HEK293 (cell line): Measurements from ENCODE around the gene USP37.

ENCODE experiments used
- CTCF ChIA-PET: fragments of 350-600 bp; formaldehyde crosslinking; extraction: SDS; loops from one replicate; lab custom pipeline; 2021; ENCODE audit warnings: antibody characterized with exemption; lab: Yijun Ruan, JAX
- POLR2A ChIA-PET: fragments of 300-600 bp; formaldehyde crosslinking; extraction: SDS; loops from one replicate; lab custom pipeline; 2020; ENCODE audit warnings: antibody characterized with exemption, inconsistent platforms; lab: Yijun Ruan, JAX
- H3K27ac ChIP-seq: fragments of 200-500 bp; sonication (Bioruptor generic); 2 replicates; pipeline ENCODE4 v1.5.1; 2014; ENCODE audit warnings: low read depth, low read length, control low read depth, inconsistent platforms; ENCODE audit errors: extremely low read depth
- H3K36me3 ChIP-seq, 2 experiments: fragments of 200-500 bp in 1 of 2; sonication (Bioruptor generic) in 1 of 2; 1 replicate in 1 of 2; 2 replicates in 1 of 2; pipeline ENCODE4 v1.5.1; 2014 to 2017; ENCODE audit warnings: inconsistent platforms in 2 of 2, low read length in 2 of 2; ENCODE audit not compliant: control insufficient read depth in 2 of 2, insufficient read depth in 1 of 2
- H3K4me1 ChIP-seq: fragments of 200-500 bp; sonication (Bioruptor generic); 2 replicates; pipeline ENCODE4 v1.5.1; 2014; ENCODE audit warnings: mild to moderate bottlenecking, low read length, inconsistent platforms; ENCODE audit not compliant: control insufficient read depth, insufficient read depth
- H3K4me3 ChIP-seq: 2 replicates; pipeline ENCODE4 v1.5.1; 2011; ENCODE audit warnings: low read depth, mild to moderate bottlenecking, control low read depth, low read length, moderate library complexity
- H3K9me3 ChIP-seq: fragments of 200-500 bp; sonication (Bioruptor generic); 2 replicates; pipeline ENCODE4 v1.5.1; 2014; ENCODE audit warnings: low read depth, low read length, inconsistent platforms; ENCODE audit not compliant: control insufficient read depth, insufficient read depth
- GLI2 ChIP-seq: fragments of 450-650 bp; formaldehyde crosslinking; IDR thresholded peaks from 2 replicates; pipeline ENCODE4; 2017; ENCODE audit warnings: missing biosample characterization, missing genetic modification characterization, low read depth, borderline replicate concordance
- KLF10 ChIP-seq: fragments of 450-650 bp; IDR thresholded peaks from 2 replicates; pipeline ENCODE4 v1.5.1; 2018; ENCODE audit warnings: missing biosample characterization, mild to moderate bottlenecking, missing genetic modification characterization
- SALL2 ChIP-seq: fragments of 450-650 bp; formaldehyde crosslinking; IDR thresholded peaks from 2 replicates; pipeline ENCODE4 v1.5.0; 2017; ENCODE audit warnings: missing biosample characterization, mild to moderate bottlenecking, missing genetic modification characterization, borderline replicate concordance
- WT1 ChIP-seq: fragments of 450-650 bp; formaldehyde crosslinking; IDR thresholded peaks from 2 replicates; pipeline ENCODE4 v1.5.1; 2016; ENCODE audit warnings: missing biosample characterization, missing genetic modification characterization
- ZNF114 ChIP-seq: fragments of 450-650 bp; formaldehyde crosslinking; IDR thresholded peaks from 2 replicates; pipeline ENCODE4 v1.5.0; 2017; ENCODE audit warnings: missing biosample characterization, missing genetic modification characterization
- ZNF214 ChIP-seq: fragments of 450-650 bp; formaldehyde crosslinking; IDR thresholded peaks from 2 replicates; pipeline ENCODE4 v1.5.1; 2017; ENCODE audit warnings: missing biosample characterization, mild to moderate bottlenecking, missing genetic modification characterization, borderline replicate concordance
- ZNF335 ChIP-seq: fragments of 450-650 bp; formaldehyde crosslinking; conservative IDR thresholded peaks from 2 replicates; pipeline ENCODE4 v1.5.1; 2016; ENCODE audit warnings: missing biosample characterization, missing genetic modification characterization
- ZNF354C ChIP-seq: fragments of 450-650 bp; formaldehyde crosslinking; IDR thresholded peaks from 2 replicates; pipeline ENCODE4 v1.5.1; 2016; ENCODE audit warnings: missing biosample characterization, missing genetic modification characterization, low read depth, borderline replicate concordance
- ZNF473 ChIP-seq: fragments of 450-650 bp; formaldehyde crosslinking; IDR thresholded peaks from 2 replicates; pipeline ENCODE4 v1.5.1; 2017; ENCODE audit warnings: missing biosample characterization, missing genetic modification characterization
- ZNF488 ChIP-seq: fragments of 450-650 bp; formaldehyde crosslinking; IDR thresholded peaks from 2 replicates; pipeline ENCODE4 v1.5.1; 2016; ENCODE audit warnings: missing biosample characterization, missing genetic modification characterization
- ZNF76 ChIP-seq: fragments of 450-650 bp; formaldehyde crosslinking; IDR thresholded peaks from 2 replicates; pipeline ENCODE4; 2016; ENCODE audit warnings: low read depth, missing biosample characterization, missing genetic modification characterization, borderline replicate concordance
- ZNF843 ChIP-seq: fragments of 450-650 bp; formaldehyde crosslinking; IDR thresholded peaks from 2 replicates; pipeline ENCODE4 v1.5.1; 2016; ENCODE audit warnings: missing biosample characterization, missing genetic modification characterization
- ZSCAN23 ChIP-seq: fragments of 450-650 bp; formaldehyde crosslinking; IDR thresholded peaks from 2 replicates; pipeline ENCODE4 v1.5.1; 2016; ENCODE audit warnings: missing biosample characterization, missing genetic modification characterization
- TF ChIP-seq, protein P1 (sequence below): sonication (generic); formaldehyde crosslinking; IDR thresholded peaks from 2 replicates; pipeline ENCODE4 v1.8.1; 2022; ENCODE audit warnings: mild to moderate bottlenecking, moderate library complexity, missing genetic modification reagents
- TF ChIP-seq, protein P2 (sequence below): fragments of 450-650 bp; formaldehyde crosslinking; IDR thresholded peaks from 2 replicates; pipeline ENCODE4 v1.5.1; 2016; ENCODE audit warnings: missing biosample characterization, missing genetic modification characterization, low read depth
- TF ChIP-seq, protein P3 (sequence below): fragments of 450-650 bp; IDR thresholded peaks from 2 replicates; pipeline ENCODE4 v1.5.1; 2018; ENCODE audit warnings: missing biosample characterization, mild to moderate bottlenecking, missing genetic modification characterization

Gene USP37

DNA sequence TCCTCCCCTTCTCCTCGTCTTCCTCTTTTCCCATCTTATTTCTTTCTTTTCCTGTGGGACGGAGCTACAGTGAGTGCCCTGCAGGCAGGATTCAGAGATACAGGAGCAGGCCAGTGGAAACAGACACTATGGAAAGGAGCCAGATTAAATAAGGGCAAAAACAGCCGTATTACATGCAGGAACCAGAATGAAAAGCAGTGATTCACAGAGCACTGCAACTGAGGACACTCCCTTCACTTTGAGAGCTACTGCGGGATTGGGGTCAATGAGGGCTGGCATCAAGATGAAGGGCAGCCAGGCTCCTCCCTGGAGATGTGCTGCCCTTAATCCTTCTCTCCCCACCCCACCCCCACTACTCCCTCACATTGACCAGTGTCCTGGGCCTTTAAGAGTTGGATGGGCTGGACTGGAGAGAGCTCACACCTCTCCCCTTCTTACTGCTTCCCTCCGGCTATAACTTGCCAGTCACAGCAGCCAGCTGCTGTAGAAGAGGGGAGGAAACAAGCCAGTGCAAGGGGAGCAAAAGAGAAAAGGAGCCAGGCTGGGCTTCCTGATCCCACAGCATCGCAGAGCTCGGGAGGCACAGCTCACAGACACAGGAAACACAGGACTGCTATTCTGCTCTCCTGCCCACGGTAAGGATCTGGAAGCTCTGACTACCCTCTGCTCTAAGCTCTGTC lies 39.4 kb upstream of the USP37 start, which contains the start of gene PLCD4 (continued):
- no peak for TF ChIP-seq ZNF335 (tag by site-specific recombination)
- no peak for TF ChIP-seq ZNF76
- TF ChIP-seq ZNF843 (tag by site-specific recombination) = no peak
- TF ChIP-seq, protein P1, sequence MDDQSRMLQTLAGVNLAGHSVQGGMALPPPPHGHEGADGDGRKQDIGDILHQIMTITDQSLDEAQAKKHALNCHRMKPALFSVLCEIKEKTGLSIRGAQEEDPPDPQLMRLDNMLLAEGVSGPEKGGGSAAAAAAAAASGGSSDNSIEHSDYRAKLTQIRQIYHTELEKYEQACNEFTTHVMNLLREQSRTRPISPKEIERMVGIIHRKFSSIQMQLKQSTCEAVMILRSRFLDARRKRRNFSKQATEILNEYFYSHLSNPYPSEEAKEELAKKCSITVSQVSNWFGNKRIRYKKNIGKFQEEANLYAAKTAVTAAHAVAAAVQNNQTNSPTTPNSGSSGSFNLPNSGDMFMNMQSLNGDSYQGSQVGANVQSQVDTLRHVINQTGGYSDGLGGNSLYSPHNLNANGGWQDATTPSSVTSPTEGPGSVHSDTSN (CRISPR knock-in tag) = no peak
- TF ChIP-seq WT1 (tag by site-specific recombination) = no peak

DNA sequence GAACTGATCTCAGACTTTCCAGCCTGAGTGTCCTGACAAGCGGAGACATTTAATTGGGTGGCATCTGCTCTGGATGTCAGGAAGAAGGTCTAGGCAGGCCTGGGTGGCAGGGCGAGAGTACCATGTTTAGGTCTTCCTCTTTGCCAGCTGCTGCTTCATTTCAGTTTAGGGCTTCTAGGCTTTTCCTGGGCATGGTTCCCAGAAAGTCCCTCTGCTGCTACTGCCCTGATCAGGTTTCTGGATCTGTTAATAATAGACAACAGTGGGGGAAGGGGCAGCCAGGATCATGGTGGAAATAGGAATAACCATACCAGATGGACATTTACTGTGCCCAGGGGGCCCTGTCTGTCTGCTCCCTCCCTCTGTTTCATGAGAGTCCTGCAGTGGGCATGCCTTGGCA lies 37.3 kb upstream of the USP37 start:
- Histone ChIP-seq H3K27ac (no peak overlapping the region), H3K4me3 (no peak overlapping the region), H3K36me3 (no peaks in the 10 kb centered on the region), H3K9me3 (no peaks in the 10 kb centered on the region), H3K4me1 (no peaks in the 10 kb centered on the region)
- POLR2A ChIA-PET = no interaction called here
- no peak for TF ChIP-seq ZNF473 (tag by site-specific recombination)
- no peak for TF ChIP-seq ZNF488 (tag by site-specific recombination)
- TF ChIP-seq SALL2 (tag by site-specific recombination) = no peak
- no peak for TF ChIP-seq GLI2 (tag by site-specific recombination)
- no peak for TF ChIP-seq ZNF114 (tag by site-specific recombination)
- TF ChIP-seq, protein P2, sequence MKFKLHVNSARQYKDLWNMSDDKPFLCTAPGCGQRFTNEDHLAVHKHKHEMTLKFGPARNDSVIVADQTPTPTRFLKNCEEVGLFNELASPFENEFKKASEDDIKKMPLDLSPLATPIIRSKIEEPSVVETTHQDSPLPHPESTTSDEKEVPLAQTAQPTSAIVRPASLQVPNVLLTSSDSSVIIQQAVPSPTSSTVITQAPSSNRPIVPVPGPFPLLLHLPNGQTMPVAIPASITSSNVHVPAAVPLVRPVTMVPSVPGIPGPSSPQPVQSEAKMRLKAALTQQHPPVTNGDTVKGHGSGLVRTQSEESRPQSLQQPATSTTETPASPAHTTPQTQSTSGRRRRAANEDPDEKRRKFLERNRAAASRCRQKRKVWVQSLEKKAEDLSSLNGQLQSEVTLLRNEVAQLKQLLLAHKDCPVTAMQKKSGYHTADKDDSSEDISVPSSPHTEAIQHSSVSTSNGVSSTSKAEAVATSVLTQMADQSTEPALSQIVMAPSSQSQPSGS = no peak
- TF ChIP-seq KLF10 (tag by site-specific recombination) = no peak
- TF ChIP-seq ZNF214 (tag by site-specific recombination) = no peak
- no peak for TF ChIP-seq ZNF354C (tag by site-specific recombination)
- CTCF ChIA-PET = no interaction called here

DNA sequence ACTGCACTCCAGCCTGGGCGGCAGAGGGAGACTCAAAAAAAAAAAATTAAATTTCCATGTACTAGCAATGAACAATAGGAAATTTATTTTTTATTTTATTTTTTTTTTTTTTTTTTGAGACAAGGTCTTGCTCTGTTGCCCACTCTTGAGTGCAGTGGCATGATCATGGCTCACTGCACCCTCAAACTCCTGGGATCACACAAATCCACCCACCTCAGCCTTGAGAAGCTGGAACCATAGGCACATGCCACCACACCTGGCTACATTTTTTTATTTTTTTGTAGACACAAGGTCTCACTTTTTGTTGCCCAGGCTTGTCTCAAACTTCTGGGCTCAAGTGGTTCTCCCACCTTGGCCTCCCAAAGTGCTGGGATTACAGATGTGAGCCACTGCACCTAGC lies 17.4 kb upstream of the USP37 start:
- no peak overlapping the region for H3K4me3 ChIP-seq
- CTCF ChIA-PET = no interaction called here
- POLR2A ChIA-PET = interaction anchor here (1.2 kb wide), 1 partner anchor 13 kb away, joined by 3 read pairs; no protein-coding TSS in a partner anchor
- H3K9me3 ChIP-seq = no peaks in the 10 kb centered on the region
- H3K36me3 ChIP-seq = peaks cover 84 to 93% of the 10 kb centered on the region in 2 experiments
- H3K27ac ChIP-seq = no peak overlapping the region
- no peaks in the 10 kb centered on the region for H3K4me1 ChIP-seq
- TF ChIP-seq ZSCAN23 (tag by site-specific recombination) = no peak
- TF ChIP-seq, protein P3, sequence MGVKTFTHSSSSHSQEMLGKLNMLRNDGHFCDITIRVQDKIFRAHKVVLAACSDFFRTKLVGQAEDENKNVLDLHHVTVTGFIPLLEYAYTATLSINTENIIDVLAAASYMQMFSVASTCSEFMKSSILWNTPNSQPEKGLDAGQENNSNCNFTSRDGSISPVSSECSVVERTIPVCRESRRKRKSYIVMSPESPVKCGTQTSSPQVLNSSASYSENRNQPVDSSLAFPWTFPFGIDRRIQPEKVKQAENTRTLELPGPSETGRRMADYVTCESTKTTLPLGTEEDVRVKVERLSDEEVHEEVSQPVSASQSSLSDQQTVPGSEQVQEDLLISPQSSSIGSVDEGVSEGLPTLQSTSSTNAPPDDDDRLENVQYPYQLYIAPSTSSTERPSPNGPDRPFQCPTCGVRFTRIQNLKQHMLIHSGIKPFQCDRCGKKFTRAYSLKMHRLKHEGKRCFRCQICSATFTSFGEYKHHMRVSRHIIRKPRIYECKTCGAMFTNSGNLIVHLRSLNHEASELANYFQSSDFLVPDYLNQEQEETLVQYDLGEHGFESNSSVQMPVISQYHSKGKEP (tag by site-specific recombination) = no peak
